HG02970 (cell line): ENCODE measurements around the gene GRM1.

Experiments
- ATAC-seq: cut with Tn5 transposase; IDR thresholded peaks from one replicate; pipeline ENCODE4 v1.9.1; 2021; ENCODE audit warnings: mild to moderate bottlenecking, moderate library complexity, moderate number of reproducible peaks; ENCODE audit not compliant: unreplicated experiment, low FRiP score

GRM1 gene

DNA sequence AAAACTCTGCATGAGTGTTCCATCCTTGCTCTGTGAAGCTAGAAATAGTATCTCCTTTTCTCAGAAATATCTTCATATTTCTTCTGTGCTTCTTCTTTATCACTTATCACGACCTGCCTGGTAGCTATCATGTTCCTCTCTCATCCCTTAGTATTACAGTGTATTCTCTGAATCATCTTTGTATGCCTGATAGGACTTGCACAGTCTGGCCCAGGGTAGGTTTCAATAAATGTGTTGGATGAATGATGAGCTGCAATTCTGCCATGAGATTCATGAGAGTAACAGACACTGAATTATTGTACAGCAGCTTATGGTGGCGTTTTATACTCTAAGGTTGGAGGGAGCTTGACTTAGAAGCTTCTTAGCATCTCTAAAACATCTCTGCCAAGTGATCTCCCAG lies 66.6 kb downstream of the GRM1 start:
- ATAC-seq: no peak

DNA sequence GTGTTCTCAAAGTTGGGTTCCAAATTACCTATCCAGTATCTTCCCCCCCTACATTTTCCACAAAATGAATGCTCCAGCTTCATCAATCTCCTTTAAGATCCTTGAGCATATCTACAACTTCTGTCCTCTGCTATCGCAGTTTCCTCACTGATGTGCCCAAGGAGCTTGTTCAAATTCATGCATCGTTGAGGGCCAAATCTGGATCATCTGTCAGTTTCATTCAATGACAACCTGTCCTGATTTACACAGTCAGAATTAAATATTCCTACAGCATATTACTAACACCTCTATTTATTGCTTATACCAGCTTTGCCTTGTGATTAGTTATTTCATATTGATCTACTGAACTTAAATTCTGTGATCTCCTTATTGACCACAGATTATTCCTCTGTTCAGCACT lies 68.7 kb downstream of the GRM1 start:
- ATAC-seq: no peak

DNA sequence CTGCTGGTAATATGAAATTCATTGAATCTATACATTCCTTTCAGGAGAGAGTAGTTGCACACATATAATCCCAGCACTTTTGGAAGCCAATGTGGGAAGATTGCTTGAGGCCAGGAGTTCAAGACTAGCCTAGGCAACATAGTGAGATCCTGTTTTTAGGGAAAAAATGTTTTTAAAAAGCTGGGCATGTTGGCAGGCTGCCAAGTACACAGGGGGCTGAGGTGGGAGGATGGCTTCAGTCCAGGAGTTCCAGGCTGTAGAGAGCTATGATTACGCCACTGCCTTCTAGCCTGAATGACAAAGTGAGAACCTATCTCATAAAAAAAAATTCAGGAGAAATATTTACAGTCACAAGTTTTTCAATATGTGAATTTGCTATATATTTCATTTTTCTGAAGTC lies 71.9 kb downstream of the GRM1 start:
- no peak for ATAC-seq

- no peak for ATAC-seq
These were observed 74.7 kb downstream of the GRM1 start for GRCh38 chr6:146103416-146104072.

- no peak for ATAC-seq
These were observed 77.7 kb downstream of the GRM1 start for GRCh38 chr6:146106532-146106931.

- no peak for ATAC-seq
These were observed 82.1 kb downstream of the GRM1 start for GRCh38 chr6:146110990-146111389.

DNA sequence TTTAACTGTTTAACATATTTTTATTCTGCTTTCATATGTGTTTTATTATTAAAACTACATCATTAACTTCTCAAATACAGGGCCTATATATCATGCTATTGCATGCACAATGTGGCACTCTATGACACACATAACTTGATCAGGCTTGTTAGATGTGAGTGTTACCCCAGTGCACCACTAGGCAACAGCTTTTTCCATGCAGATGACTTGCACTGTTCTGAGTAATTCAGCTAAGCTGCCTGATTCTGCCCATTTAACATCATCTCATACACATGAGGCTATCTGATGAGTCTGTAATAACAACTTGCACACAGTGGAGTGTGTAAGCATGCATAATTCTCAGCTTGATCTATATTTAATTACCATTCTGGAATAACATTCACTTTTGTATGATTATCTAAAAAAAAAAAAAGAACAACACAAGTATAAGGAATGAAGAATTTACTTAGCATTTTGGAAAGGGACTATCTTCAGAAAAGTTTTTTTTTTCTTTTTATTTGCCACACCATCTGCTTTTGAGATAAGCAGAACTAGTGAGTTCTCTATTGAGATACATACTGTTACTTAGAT lies 83.1 kb downstream of the GRM1 start:
- no peak for ATAC-seq

- ATAC-seq: no peak
These were observed 84.3 kb downstream of the GRM1 start for GRCh38 chr6:146113084-146113623.

DNA sequence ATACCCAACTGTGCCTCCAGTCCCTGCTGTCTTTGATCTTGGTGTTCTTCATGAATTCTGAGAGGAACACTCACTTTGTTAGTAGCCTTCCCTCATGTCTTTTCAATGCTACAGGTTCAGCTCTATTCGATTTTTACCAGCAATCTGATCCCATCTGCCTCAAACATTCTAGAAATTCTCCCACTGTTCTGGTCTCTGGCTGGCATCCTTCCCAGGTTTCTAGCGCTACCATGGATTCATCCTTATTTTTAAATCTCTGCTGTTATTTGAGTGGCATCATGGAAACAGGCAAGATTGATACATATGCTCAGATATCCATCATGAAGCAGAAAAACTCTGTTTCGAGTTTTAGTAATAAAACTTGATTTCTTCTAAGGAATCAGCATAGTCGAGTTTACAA lies 94.8 kb downstream of the GRM1 start:
- no peak for ATAC-seq

DNA sequence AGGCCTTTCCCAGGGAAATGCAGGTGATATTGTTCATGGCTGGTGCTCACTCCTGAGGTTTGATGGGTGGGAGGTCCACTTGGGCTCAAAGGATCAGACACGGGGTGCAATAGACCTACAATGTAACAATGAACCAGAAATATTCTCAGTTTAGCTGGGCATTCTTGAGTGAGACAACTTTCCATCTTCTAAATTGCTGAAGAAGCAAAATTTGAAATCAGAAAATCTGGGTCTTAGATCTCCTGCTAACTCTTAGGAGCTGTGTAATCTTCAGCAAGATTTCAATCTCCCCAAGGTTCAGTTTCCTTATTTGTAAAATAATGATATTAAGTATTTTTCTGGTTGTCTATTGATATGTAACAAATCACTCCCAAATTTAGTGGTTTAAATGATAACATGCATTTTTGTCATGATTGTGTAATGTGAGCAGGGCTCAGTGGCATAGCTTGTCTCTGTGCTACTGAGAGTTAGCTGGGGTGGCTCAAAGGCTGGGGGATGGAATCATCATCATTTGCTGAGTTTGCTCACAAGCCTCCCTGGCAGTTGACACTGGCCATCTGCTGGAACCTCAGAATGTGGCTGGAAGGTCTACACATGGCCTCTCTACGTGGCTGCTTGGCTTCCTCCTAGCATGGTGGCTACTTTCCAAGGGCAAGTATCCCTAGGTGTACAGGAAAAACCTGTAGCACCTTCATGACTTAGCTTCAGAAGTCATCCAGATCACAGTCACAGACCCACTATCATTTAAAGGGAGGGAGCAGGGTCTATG lies 98.8 kb downstream of the GRM1 start:
- no peak for ATAC-seq

GRCh38 chr6:146133866-146134265 lies 105.0 kb downstream of the GRM1 start:
- no peak for ATAC-seq

DNA sequence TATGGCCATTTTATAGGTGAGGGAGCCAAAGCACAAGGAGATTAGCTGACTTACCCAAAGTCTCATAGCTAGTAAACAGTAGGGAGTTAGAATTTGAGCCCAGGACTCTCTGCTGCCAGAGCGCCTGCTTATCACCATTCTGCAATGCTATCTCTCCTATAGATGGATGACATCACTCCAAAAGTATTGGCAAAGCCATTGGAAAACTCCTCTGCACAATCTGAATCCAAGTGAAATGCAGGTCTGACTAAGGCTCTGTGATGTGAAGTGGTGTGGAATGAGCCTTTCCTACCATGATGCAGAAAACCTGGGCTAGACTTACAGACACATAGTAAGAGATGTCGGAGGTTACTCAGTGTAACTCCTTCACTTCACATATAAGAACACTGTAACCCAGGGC lies 106.3 kb downstream of the GRM1 start:
- ATAC-seq: no peak

DNA sequence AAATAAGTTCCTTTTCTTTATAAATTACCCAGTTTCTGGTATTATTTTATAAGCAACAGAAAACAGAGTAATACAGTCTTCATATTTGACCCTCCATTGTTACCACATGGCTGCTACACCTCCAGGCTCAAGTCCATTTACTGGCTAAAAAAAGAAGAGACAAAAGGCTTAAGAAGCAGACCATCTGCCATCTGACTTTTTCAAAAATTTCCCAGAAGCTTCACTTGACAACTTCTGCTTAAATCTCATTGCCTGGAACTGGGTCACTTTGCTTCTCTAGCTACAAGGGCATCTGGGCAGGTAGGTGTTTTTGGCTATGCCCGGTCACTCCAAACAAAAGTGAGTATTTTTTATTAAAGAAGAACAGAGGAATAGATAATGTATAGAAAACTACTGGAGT lies 118.0 kb downstream of the GRM1 start:
- ATAC-seq: no peak

DNA sequence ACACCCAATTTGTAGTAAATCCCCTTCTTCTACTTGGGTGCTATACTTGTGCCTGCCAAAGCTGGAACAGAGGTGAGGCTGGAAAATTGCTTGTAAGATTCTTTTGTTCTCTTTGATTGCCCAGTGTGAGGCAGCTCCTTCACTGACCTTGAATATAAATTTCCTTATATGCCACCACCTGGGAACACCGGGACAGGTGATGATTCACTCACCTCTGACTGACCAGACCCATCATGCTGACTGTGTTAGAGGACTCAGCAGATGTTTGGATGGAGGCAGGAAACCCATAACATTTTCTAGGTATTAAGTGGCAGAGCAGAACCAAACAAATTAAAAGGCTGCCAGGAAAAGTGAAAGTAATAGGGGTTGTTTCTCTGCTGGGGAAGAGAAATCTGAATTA lies 120.9 kb downstream of the GRM1 start:
- ATAC-seq: no peak

DNA sequence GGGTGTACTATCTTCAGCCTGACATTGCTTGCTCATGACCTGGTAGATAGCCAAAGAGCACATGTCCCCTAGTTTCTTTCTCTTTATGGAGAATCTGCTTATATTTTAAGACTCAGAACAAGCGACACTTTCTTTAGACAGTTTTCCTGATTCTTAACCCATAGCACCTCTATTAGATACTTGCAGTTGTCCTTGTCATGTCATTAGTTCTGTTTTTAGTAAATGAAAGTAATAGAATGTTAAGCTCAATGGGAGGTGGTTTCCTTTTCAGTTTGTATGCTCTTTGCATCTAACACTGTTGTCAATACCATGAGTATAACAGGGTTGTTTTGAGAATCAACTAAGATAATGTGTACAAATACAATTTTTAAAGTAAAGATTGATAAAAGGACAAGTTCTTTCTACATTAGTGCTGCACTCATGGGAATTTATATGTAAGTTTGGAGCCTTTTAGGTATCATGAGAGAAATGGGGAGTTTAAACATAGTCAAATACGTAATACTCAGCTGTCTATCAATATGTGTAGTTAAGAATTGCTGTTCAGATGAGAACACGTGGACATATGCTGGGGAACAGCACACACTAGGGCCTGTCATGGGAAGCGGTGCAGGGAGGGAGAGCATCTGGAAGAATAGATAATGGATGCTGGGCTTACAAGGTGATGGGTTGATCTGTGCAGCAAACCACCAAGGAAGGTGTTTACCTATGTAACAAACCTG lies 124.3 kb downstream of the GRM1 start:
- peak; percentile 92 for ATAC-seq

- no peak for ATAC-seq
These were observed 125.3 kb downstream of the GRM1 start for GRCh38 chr6:146154197-146154596.

DNA sequence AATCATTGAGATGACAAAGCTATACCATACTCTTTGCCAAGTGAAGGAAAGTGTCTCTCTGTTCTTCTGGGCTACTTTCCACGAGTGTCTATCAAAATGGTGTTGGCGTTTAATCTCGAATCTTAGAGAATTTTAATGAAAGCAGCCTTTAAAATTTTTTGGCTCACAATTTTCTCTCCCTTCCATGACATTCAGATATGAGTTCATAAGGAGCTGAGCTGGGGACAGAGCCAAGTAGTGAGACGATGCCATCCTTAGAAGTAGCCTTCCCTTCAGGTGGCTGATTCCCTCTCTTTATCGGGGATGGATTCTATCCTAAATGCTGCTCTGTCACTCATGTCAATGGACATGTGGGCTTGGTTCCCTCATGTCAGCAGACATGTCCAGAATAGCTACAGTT lies 132.8 kb downstream of the GRM1 start:
- ATAC-seq: no peak

- no peak for ATAC-seq
These were observed 141.0 kb downstream of the GRM1 start for GRCh38 chr6:146169872-146170271.

GRCh38 chr6:146177785-146178184 lies 148.9 kb downstream of the GRM1 start:
- ATAC-seq: no peak

DNA sequence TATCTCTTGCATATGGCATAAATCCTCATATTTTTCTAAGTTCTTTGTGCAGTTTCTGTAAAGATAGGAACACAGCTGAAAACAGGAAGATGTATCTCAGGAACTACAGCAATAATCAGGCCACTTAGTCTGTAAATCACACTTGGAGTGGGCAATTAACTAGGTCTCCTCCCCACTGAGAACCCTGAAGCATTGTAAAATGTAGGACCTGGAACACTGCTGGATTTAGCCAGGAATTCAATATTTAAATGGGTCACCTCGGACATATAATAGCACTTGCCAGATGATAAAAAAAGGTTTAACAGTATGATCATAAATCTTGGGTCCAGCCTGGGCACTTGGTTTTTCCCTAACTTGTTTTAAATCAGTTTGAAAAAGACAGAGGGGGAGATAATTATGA lies 155.0 kb downstream of the GRM1 start:
- ATAC-seq: no peak

DNA sequence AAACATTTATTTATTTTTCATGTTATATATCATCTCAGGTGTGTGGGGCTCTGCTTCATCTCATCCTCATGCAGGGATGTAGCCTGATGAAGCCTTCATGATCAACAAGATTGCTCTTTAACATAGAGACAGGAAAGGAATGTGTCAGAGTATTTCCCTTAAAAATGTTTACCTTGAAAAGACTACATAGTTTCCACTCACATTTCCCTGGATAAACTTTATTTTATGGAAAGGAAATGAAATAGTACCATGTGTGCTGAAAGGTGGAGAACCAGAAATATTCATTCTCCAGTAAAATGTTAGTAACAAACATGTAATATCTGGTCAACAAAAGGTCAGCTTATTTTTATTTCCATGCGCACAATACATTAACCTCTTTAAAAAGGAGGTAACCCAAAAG lies 155.8 kb downstream of the GRM1 start:
- ATAC-seq: no peak
